GM13977 (cell line): Measurements from ENCODE around the gene GPR161.
"Not testable (repeated sequence)": the region's sequence is repeated elsewhere in the genome, so short reads cannot be mapped to it uniquely, and the experiment has no call there.

Experiments used
- DNase-seq: peaks from one replicate; pipeline ENCODE4 v3.0.0; 2012; ENCODE audit warnings: low spot score
- CTCF ChIP-seq: IDR thresholded peaks from 2 replicates; pipeline ENCODE4 v1.5.1; 2012; ENCODE audit warnings: mild to moderate bottlenecking, control low read depth; ENCODE audit not compliant: insufficient read depth; ENCODE audit errors: extremely low read depth, missing control alignments
- in situ Hi-C: fragments of 300-500 bp; cut with MboI; formaldehyde crosslinking; loops from one replicate; pipeline ENCODE4 v1.12.0; 2022; ENCODE audit warnings: low sequenced_read_pairs, low pct_unique_long_range_greater_than_20kb, mixed read lengths, inconsistent platforms; ENCODE audit not compliant: unreplicated experiment

The GPR161 gene

GRCh38 chr1:168159979-168160378 is 23.2 kb upstream of the GPR161 start:
- in situ Hi-C loops: no loop called here

GRCh38 chr1:168159251-168159650 is 22.5 kb upstream of the GPR161 start:
- in situ Hi-C loops: no loop called here
- DNase-seq: no peak
- TF ChIP-seq CTCF: no peak

More at GRCh38 chr1:168159979-168160378, 23.2 kb upstream of the GPR161 start:
- TF ChIP-seq CTCF: no peak
- DNase-seq: no peak

GRCh38 chr1:168157638-168158037 is 20.9 kb upstream of the GPR161 start:
- no peak for TF ChIP-seq CTCF
- in situ Hi-C loops: no loop called here

GRCh38 chr1:168155910-168156309 is 19.2 kb upstream of the GPR161 start:
- DNase-seq: no peak
- no peak for TF ChIP-seq CTCF
- in situ Hi-C loops: no loop called here

More at GRCh38 chr1:168157638-168158037, 20.9 kb upstream of the GPR161 start:
- no peak for DNase-seq

GRCh38 chr1:168154707-168155106 is 18.0 kb upstream of the GPR161 start:
- not testable (repeated sequence) for DNase-seq

GRCh38 chr1:168151935-168152334 is 15.2 kb upstream of the GPR161 start:
- in situ Hi-C loops: no loop called here
- no peak for TF ChIP-seq CTCF
- no peak for DNase-seq

More at GRCh38 chr1:168154707-168155106, 18.0 kb upstream of the GPR161 start:
- in situ Hi-C loops: not testable (repeated sequence)

GRCh38 chr1:168150283-168150682 is 13.6 kb upstream of the GPR161 start:
- no peak for TF ChIP-seq CTCF
- no peak for DNase-seq
- in situ Hi-C loops: no loop called here
